ENCODE measurements around the gene MAP4K5. TPM values are rescaled to one million over a fixed set of nuclear protein-coding genes. Genes with fewer than 3 reads are reported as not detected.

The MAP4K5 gene
- total RNA-seq, 1 experiment from 2014 or later: 33.1 TPM

DNA sequence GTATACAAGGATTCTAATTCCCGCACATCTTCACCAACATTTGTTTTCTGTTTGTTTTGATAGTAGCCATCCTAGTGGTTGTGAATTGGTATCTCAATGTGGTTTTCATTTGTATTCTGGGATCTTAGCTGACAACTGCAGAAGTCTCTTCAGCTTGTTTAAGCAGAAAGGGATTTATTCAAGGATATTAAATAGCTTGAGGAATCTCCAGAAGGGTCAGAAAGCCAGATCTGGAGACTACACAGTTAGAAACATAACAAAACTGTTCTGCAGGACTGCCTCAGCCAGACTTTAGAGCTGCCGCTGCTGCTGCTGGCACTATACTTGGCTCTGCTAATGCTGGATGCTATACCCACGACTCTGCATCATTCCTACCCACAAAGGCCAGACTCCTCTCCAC, 122.3 kb downstream of the MAP4K5 start:
- ChIA-PET POLR2A (no interaction called here), CTCF (no interaction called here)
- no TSS peak for BruUV-seq (replicated peaks)
- Histone ChIP-seq H3K4me1 (ENCODE audit: control insufficient read depth, insufficient read depth, low read length) (no peaks in the 10 kb centered on the region), H3K27ac (ENCODE audit: low read length) (no peak overlapping the region), H3K4me3 (ENCODE audit: low read depth in 2 of 2, low read length in 2 of 2) (no peak overlapping the region), H3K27me3 (ENCODE audit: control insufficient read depth, insufficient read depth, low read length) (no peaks in the 10 kb centered on the region), H3K36me3 (ENCODE audit: control insufficient read depth, insufficient read depth, low read length) (no peaks in the 10 kb centered on the region), H3K9me3 (ENCODE audit: control insufficient read depth, insufficient read depth, low read depth, low read length) (no peaks in the 10 kb centered on the region)
- ATAC-seq: no peak
- no peak for TF ChIP-seq TCF7L2 (IDR thresholded peaks at IDR 0.05; ENCODE audit: low read depth, low read length)
- TF ChIP-seq REST (IDR thresholded peaks at IDR 0.05; ENCODE audit: insufficient read depth in 1 of 2, low read depth in 2 of 2, low read length in 1 of 2): no peak
- TF ChIP-seq POLR2AphosphoS5 (IDR thresholded peaks at IDR 0.05; ENCODE audit: low read depth, low read length): no peak
- TF ChIP-seq CTCF (IDR thresholded peaks at IDR 0.05): no peak
- no peak for TF ChIP-seq SIN3A (IDR thresholded peaks at IDR 0.05; ENCODE audit: borderline replicate concordance, insufficient read depth, low read depth, low read length)
- in situ Hi-C loops (cut with HindIII; ENCODE audit: low pct_unique_long_range_greater_than_20kb, low sequenced_read_pairs) (no loop called here), intact Hi-C loops (cut with micrococcal nuclease; ENCODE audit: unreplicated experiment) (no loop called here)
- DNase-seq (ENCODE audit: low read depth, low spot score): no peak

- ChIA-PET CTCF (no interaction called here), POLR2A (no interaction called here)
- Histone ChIP-seq H3K9me3 (ENCODE audit: control insufficient read depth, insufficient read depth, low read depth, low read length) (no peaks in the 10 kb centered on the region), H3K27ac (ENCODE audit: low read length) (no peak overlapping the region), H3K27me3 (ENCODE audit: control insufficient read depth, insufficient read depth, low read length) (no peaks in the 10 kb centered on the region), H3K4me1 (ENCODE audit: control insufficient read depth, insufficient read depth, low read length) (no peaks in the 10 kb centered on the region), H3K4me3 (ENCODE audit: low read depth in 2 of 2, low read length in 2 of 2) (no peak overlapping the region), H3K36me3 (ENCODE audit: control insufficient read depth, insufficient read depth, low read length) (no peaks in the 10 kb centered on the region)
- no peak for TF ChIP-seq POLR2AphosphoS5 (IDR thresholded peaks at IDR 0.05; ENCODE audit: low read depth, low read length)
- no peak for TF ChIP-seq REST (IDR thresholded peaks at IDR 0.05; ENCODE audit: insufficient read depth in 1 of 2, low read depth in 2 of 2, low read length in 1 of 2)
- TF ChIP-seq TCF7L2 (IDR thresholded peaks at IDR 0.05; ENCODE audit: low read depth, low read length): no peak
- TF ChIP-seq SIN3A (IDR thresholded peaks at IDR 0.05; ENCODE audit: borderline replicate concordance, insufficient read depth, low read depth, low read length): no peak
- no peak for TF ChIP-seq CTCF (IDR thresholded peaks at IDR 0.05)
- intact Hi-C loops (cut with micrococcal nuclease; ENCODE audit: unreplicated experiment) (no loop called here), in situ Hi-C loops (cut with HindIII; ENCODE audit: low pct_unique_long_range_greater_than_20kb, low sequenced_read_pairs) (no loop called here)
- BruUV-seq (replicated peaks): no TSS peak
- ATAC-seq (no peak), DNase-seq (ENCODE audit: low read depth, low spot score) (no peak)
These were observed 125.1 kb downstream of the MAP4K5 start for GRCh38 chr14:50407111-50407812.

Data from Panc1 (cell line).